Vagina (tissue), 2 donors: ENCODE measurements around the gene ETHE1. TPM values are rescaled to one million over a fixed set of nuclear protein-coding genes. Genes with fewer than 3 reads are reported as not detected.

Source experiments
- DNase-seq, 2 donors: peaks; one replicate each; pipeline ENCODE4 v3.0.0-alpha.2; 2017; ENCODE audit errors: extremely low spot score in 2 of 2
- H3K27ac ChIP-seq: fragments of 200-600 bp; sonication (generic); one replicate; pipeline ENCODE4 v1.5.1; 2019
- H3K27me3 ChIP-seq: fragments of 200-600 bp; sonication (generic); one replicate; pipeline ENCODE4 v1.5.1; 2019
- H3K36me3 ChIP-seq, 2 donors: fragments of 200-600 bp; sonication (generic); one replicate each; pipeline ENCODE4 v1.5.1; 2017 to 2019
- H3K4me1 ChIP-seq: fragments of 200-600 bp; sonication (generic); one replicate; pipeline ENCODE4 v1.5.1; 2019
- H3K4me3 ChIP-seq, 2 donors: fragments of 200-600 bp; sonication (generic); 1 replicate in 1 of 2; 2 replicates in 1 of 2; pipeline ENCODE4 v1.5.1; 2016 to 2019
- H3K9me3 ChIP-seq: fragments of 200-600 bp; sonication (generic); one replicate; pipeline ENCODE4 v1.5.1; 2019
- CTCF ChIP-seq, 3 experiments: fragments of 450-650 bp in 2 of 3; fragments of 200-600 bp in 1 of 3; sonication (generic) in 1 of 3; IDR thresholded peaks; one replicate each; pipeline ENCODE4 v1.5.1; 2017 to 2019; ENCODE audit warnings: antibody characterized with exemption in 3 of 3, mild to moderate bottlenecking in 2 of 3, moderate library complexity in 2 of 3
- POLR2A ChIP-seq, 2 donors: fragments of 450-650 bp; IDR thresholded peaks; one replicate each; pipeline ENCODE4 v1.6.1; 2017; ENCODE audit warnings: antibody characterized with exemption in 2 of 2, mild to moderate bottlenecking in 2 of 2, moderate library complexity in 2 of 2
- POLR2AphosphoS5 ChIP-seq, 2 donors: sonication (generic); formaldehyde crosslinking; IDR thresholded peaks; one replicate each; pipeline ENCODE4 v1.9.0; 2017; ENCODE audit warnings: antibody characterized with exemption in 2 of 2, mild to moderate bottlenecking in 2 of 2, low read depth in 1 of 2; ENCODE audit not compliant: insufficient read depth in 1 of 2
- intact Hi-C: fragments of 100-400 bp; cut with DNase I; formaldehyde crosslinking; loops from one replicate; pipeline ENCODE4 v1.15.1; 2023
- total RNA-seq: library from RNA; depleted of rRNA; stranded (reverse); fragments of >200 nt; gene quantifications from one replicate; pipeline ENCODE4 v1.2.3, GENCODE V29; 2016

ETHE1 gene
- total RNA-seq, 1 donor from 2014 or later: 74.4 TPM

- peaks cover 20% of the 10 kb centered on the region for H3K4me1 ChIP-seq
- TF ChIP-seq POLR2A (IDR thresholded peaks at IDR 0.05): no peak
- TF ChIP-seq POLR2AphosphoS5 (IDR thresholded peaks at IDR 0.05; ENCODE audit: insufficient read depth in 1 of 2, low read depth in 1 of 2): peak in 1 of 2 donors; percentile 46
- intact Hi-C loops: loop anchor here (5.0 kb wide), 1 partner anchor 38 kb away; the partner anchor contains the start of gene PHLDB3
- DNase-seq: no peak
- peaks cover 0 to 5% of the 10 kb centered on the region in 2 donors for H3K36me3 ChIP-seq
- no peaks in the 10 kb centered on the region for H3K9me3 ChIP-seq
- peak overlapping the region; percentile 61 to 70 for H3K4me3 ChIP-seq
- no peaks in the 10 kb centered on the region for H3K27me3 ChIP-seq
- peak overlapping the region; percentile 90 for H3K27ac ChIP-seq
These were observed 62.7 kb downstream of the ETHE1 start for GRCh38 chr19:43464134-43464775.

- Histone ChIP-seq H3K4me3 (peak overlapping the region; percentile 61 to 70), H3K36me3 (peaks cover 0 to 5% of the 10 kb centered on the region in 2 donors), H3K27ac (peak overlapping the region; percentile 90), H3K27me3 (no peaks in the 10 kb centered on the region), H3K9me3 (no peaks in the 10 kb centered on the region), H3K4me1 (peaks cover 20% of the 10 kb centered on the region)
- DNase-seq: peak; percentile 98 to 99
- peak in 1 of 2 donors; percentile 81 for TF ChIP-seq POLR2AphosphoS5 (IDR thresholded peaks at IDR 0.05; ENCODE audit: insufficient read depth in 1 of 2, low read depth in 1 of 2)
- TF ChIP-seq POLR2A (IDR thresholded peaks at IDR 0.05): peak in 1 of 2 donors; percentile 63
- TF ChIP-seq CTCF (IDR thresholded peaks at IDR 0.05): no peak
- intact Hi-C loops: loop anchor here (5.0 kb wide), 1 partner anchor 39 kb away; the partner anchor contains the start of gene PHLDB3
These were observed 63.4 kb downstream of the ETHE1 start for GRCh38 chr19:43463381-43464133.

GRCh38 chr19:43462785-43463380 is 64.1 kb downstream of the ETHE1 start:
- no peak for TF ChIP-seq POLR2AphosphoS5 (IDR thresholded peaks at IDR 0.05; ENCODE audit: insufficient read depth in 1 of 2, low read depth in 1 of 2)
- no peak for TF ChIP-seq CTCF (IDR thresholded peaks at IDR 0.05)
- no peak for TF ChIP-seq POLR2A (IDR thresholded peaks at IDR 0.05)
- Histone ChIP-seq H3K9me3 (no peaks in the 10 kb centered on the region), H3K27ac (peak overlapping the region; percentile 90), H3K4me1 (peaks cover 20% of the 10 kb centered on the region), H3K36me3 (peaks cover 0 to 5% of the 10 kb centered on the region in 2 donors), H3K27me3 (no peaks in the 10 kb centered on the region), H3K4me3 (peak overlapping the region; percentile 61 to 70)
- no peak for DNase-seq
- intact Hi-C loops: loop anchor here (5.0 kb wide), 1 partner anchor 39 kb away; the partner anchor contains the start of gene PHLDB3

- intact Hi-C loops: loop anchor here (5.0 kb wide), 1 partner anchor 40 kb away; the partner anchor contains the start of gene PHLDB3
- TF ChIP-seq CTCF (IDR thresholded peaks at IDR 0.05) (no peak), POLR2A (IDR thresholded peaks at IDR 0.05) (no peak), POLR2AphosphoS5 (IDR thresholded peaks at IDR 0.05; ENCODE audit: insufficient read depth in 1 of 2, low read depth in 1 of 2) (no peak)
- Histone ChIP-seq H3K4me3 (peak overlapping the region in 1 of 2 donors; percentile 61), H3K27me3 (no peaks in the 10 kb centered on the region), H3K4me1 (peaks cover 20% of the 10 kb centered on the region), H3K9me3 (no peaks in the 10 kb centered on the region), H3K27ac (peak overlapping the region; percentile 90), H3K36me3 (peaks cover 0 to 5% of the 10 kb centered on the region in 2 donors)
- DNase-seq: no peak
These were observed 64.6 kb downstream of the ETHE1 start for GRCh38 chr19:43462383-43462782.

DNA sequence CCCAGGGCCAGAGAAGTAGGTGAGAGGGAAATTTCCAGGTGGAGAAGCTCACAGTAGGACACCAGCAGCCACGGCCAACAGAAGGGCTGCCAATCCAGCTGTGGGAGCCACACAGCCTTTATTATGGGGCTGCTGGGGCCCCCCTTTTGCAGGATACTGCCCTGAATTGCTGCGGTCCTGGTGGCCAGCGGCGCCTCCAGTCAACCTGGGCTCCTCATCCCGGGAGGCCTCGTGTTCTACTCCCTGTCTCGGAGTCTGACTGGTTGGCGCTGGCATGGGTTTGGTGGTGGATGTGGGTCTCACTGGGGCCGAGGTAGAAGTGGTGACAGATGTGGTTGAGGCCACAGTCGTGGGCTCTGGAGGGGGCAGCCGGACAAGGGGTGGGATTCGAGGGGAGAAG is 65.7 kb downstream of the ETHE1 start:
- H3K4me3 ChIP-seq: no peak overlapping the region
- no peaks in the 10 kb centered on the region for H3K9me3 ChIP-seq
- intact Hi-C loops: loop anchor here (5.0 kb wide), 1 partner anchor 41 kb away; the partner anchor contains the start of gene PHLDB3
- DNase-seq: no peak
- peaks cover 20% of the 10 kb centered on the region for H3K4me1 ChIP-seq
- H3K27ac ChIP-seq: no peak overlapping the region
- peaks cover 0 to 5% of the 10 kb centered on the region in 2 donors for H3K36me3 ChIP-seq
- TF ChIP-seq POLR2A (IDR thresholded peaks at IDR 0.05) (no peak), CTCF (IDR thresholded peaks at IDR 0.05) (no peak), POLR2AphosphoS5 (IDR thresholded peaks at IDR 0.05; ENCODE audit: insufficient read depth in 1 of 2, low read depth in 1 of 2) (no peak)
- H3K27me3 ChIP-seq: no peaks in the 10 kb centered on the region
